GM13976 (cell line): ENCODE data around the gene PRMT3.

Experiments
- DNase-seq: peaks from one replicate; pipeline ENCODE4 v3.0.0; 2012; ENCODE audit warnings: low spot score
- CTCF ChIP-seq: IDR thresholded peaks from 2 replicates; pipeline ENCODE4 v1.5.1; 2012; ENCODE audit warnings: borderline replicate concordance, mild to moderate bottlenecking; ENCODE audit not compliant: insufficient read depth; ENCODE audit errors: extremely low read depth, missing control alignments, control extremely low read depth
- in situ Hi-C: fragments of 300-500 bp; cut with MboI; formaldehyde crosslinking; loops from one replicate; pipeline ENCODE4 v1.12.0; 2022; ENCODE audit warnings: low sequenced_read_pairs, mixed read lengths, inconsistent platforms; ENCODE audit not compliant: unreplicated experiment

Gene PRMT3

GRCh38 chr11:20443596-20443995 is 56.1 kb downstream of the PRMT3 start:
- no peak for DNase-seq
- in situ Hi-C loops, result no loop called here
- no peak for TF ChIP-seq CTCF

- DNase-seq, result no peak
- in situ Hi-C loops, result no loop called here
- no peak for TF ChIP-seq CTCF
These were observed 57.0 kb downstream of the PRMT3 start for GRCh38 chr11:20444535-20444934.

GRCh38 chr11:20448834-20449233 is 61.3 kb downstream of the PRMT3 start:
- no peak for DNase-seq
- TF ChIP-seq CTCF, result no peak
- in situ Hi-C loops, result no loop called here

GRCh38 chr11:20450829-20451228 is 63.3 kb downstream of the PRMT3 start:
- in situ Hi-C loops, result no loop called here
- no peak for DNase-seq
- no peak for TF ChIP-seq CTCF

GRCh38 chr11:20451568-20451967 is 64.1 kb downstream of the PRMT3 start:
- no peak for DNase-seq
- TF ChIP-seq CTCF, result no peak
- in situ Hi-C loops, result no loop called here

- DNase-seq, result no peak
These were observed 65.1 kb downstream of the PRMT3 start for GRCh38 chr11:20452585-20452984.

More at GRCh38 chr11:20452585-20452984, 65.1 kb downstream of the PRMT3 start:
- in situ Hi-C loops, result no loop called here
- no peak for TF ChIP-seq CTCF
